Mesothelial cell of epicardium (in vitro differentiated cells): ENCODE results near the gene ARL6IP4. TPM values are rescaled to one million over a fixed set of nuclear protein-coding genes. Genes with fewer than 3 reads are reported as not detected.

Experiments
- DNase-seq, 2 experiments: peaks; one replicate each; pipeline ENCODE4 v3.0.0; 2021; ENCODE audit warnings: low spot score in 2 of 2; ENCODE audit not compliant: unreplicated experiment in 2 of 2
- H3K27ac Mint-ChIP-seq: 2 replicates; pipeline ENCODE4 v1.8.0; 2021; ENCODE audit warnings: mixed read lengths
- H3K27me3 Mint-ChIP-seq: 2 replicates; pipeline ENCODE4 v1.8.0; 2021; ENCODE audit warnings: low read depth, mixed read lengths
- H3K36me3 Mint-ChIP-seq: 2 replicates; pipeline ENCODE4 v1.8.0; 2021; ENCODE audit warnings: mixed read lengths
- H3K4me1 Mint-ChIP-seq: 2 replicates; pipeline ENCODE4 v1.8.0; 2021; ENCODE audit warnings: mixed read lengths
- H3K4me3 Mint-ChIP-seq: 2 replicates; pipeline ENCODE4 v1.8.0; 2021; ENCODE audit warnings: mild to moderate bottlenecking, moderate library complexity, mixed read lengths
- H3K9me3 Mint-ChIP-seq: 2 replicates; pipeline ENCODE4 v1.8.0; 2021; ENCODE audit warnings: mixed read lengths
- total RNA-seq: library from RNA; stranded (reverse); gene quantifications from 3 replicates; pipeline ENCODE4 v1.2.1, GENCODE V29; 2021
- TF ChIP-seq, protein P1 (sequence below): fragments of 200-600 bp; sonication (generic); IDR thresholded peaks from one replicate; pipeline ENCODE4 v1.5.0; 2021; ENCODE audit warnings: antibody characterized with exemption; ENCODE audit not compliant: unreplicated experiment

ARL6IP4 gene
- total RNA-seq, 1 donor from 2014 or later: 120 TPM

DNA sequence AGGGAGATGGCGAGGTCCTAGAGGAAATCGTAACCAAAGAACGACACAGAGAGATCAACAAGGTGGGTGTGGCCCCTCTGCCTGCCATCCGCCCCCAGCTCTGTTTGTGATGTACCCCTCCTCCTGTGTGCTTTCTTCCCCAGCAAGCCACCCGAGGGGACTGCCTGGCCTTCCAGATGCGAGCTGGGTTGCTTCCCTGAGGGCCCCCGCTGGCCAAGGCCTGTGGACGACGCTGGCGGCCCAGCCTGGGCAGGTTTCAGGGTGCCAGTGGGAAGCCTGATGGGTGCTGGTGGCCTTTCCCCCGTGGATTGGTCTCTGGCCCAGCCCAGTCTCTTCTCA, 2.0 kb downstream of the ARL6IP4 start:
- Mint-ChIP-seq H3K27me3 (no peaks in the 10 kb centered on the region), H3K27ac (no peak overlapping the region), H3K4me3 (peak overlapping the region; percentile 90), H3K9me3 (no peaks in the 10 kb centered on the region), H3K4me1 (peaks cover 48% of the 10 kb centered on the region), H3K36me3 (no peaks in the 10 kb centered on the region)
- TF ChIP-seq, protein P1, sequence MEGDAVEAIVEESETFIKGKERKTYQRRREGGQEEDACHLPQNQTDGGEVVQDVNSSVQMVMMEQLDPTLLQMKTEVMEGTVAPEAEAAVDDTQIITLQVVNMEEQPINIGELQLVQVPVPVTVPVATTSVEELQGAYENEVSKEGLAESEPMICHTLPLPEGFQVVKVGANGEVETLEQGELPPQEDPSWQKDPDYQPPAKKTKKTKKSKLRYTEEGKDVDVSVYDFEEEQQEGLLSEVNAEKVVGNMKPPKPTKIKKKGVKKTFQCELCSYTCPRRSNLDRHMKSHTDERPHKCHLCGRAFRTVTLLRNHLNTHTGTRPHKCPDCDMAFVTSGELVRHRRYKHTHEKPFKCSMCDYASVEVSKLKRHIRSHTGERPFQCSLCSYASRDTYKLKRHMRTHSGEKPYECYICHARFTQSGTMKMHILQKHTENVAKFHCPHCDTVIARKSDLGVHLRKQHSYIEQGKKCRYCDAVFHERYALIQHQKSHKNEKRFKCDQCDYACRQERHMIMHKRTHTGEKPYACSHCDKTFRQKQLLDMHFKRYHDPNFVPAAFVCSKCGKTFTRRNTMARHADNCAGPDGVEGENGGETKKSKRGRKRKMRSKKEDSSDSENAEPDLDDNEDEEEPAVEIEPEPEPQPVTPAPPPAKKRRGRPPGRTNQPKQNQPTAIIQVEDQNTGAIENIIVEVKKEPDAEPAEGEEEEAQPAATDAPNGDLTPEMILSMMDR: no peak
- no peak for DNase-seq

GRCh38 chr12:122982963-122983788, 2.7 kb downstream of the ARL6IP4 start:
- Mint-ChIP-seq H3K27ac (peak overlapping the region; percentile 67), H3K36me3 (no peaks in the 10 kb centered on the region), H3K4me1 (peaks cover 47% of the 10 kb centered on the region), H3K27me3 (no peaks in the 10 kb centered on the region), H3K9me3 (no peaks in the 10 kb centered on the region), H3K4me3 (peak overlapping the region; percentile 47)
- TF ChIP-seq, protein P1: no peak
- DNase-seq: no peak

- Mint-ChIP-seq H3K4me1 (peaks cover 47% of the 10 kb centered on the region), H3K9me3 (no peaks in the 10 kb centered on the region), H3K36me3 (no peaks in the 10 kb centered on the region), H3K27ac (peak overlapping the region; percentile 73), H3K27me3 (no peaks in the 10 kb centered on the region), H3K4me3 (peak overlapping the region; percentile 26)
- DNase-seq: no peak
- TF ChIP-seq, protein P1: no peak
Observed at GRCh38 chr12:122983789-122984515, 3.5 kb downstream of the ARL6IP4 start.

DNA sequence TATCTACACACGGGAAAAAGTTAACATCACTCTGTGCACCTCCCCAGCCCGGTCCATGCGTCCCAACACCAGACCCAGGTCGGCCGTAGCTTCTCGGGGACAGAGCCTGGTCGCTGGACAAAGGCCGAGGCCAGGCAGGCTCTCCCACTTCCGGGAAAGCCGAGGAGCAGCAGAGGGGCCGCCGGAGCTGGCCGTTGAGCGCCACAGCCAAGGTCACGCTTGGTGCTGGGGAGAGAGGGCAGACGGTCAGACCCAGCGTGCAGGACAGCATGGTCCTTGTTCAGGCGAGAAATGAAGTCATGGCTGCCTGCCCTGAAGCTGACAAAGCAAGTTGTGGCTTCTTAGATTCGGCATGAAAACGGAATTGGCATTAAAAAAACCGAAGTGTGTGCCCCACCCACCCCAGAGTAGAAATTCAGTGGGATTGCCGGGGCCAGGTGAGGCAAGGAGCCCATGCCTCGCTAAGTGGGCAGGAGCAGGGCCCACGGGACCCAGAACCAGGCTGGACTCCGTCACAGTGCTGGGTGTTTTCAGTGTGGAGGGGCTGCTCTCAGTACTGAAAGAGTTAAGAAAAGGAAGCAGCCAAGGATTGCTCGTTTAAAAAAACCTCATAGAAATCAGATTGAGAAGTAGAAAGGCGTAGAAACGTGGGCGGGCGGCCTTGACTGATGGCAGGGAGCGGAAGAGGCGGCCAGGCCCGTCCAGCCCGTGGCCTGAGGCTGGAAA, 4.3 kb downstream of the ARL6IP4 start:
- DNase-seq: no peak
- H3K4me3 Mint-ChIP-seq: peak overlapping the region; percentile 34

More for the DNA sequence above, 4.3 kb downstream of the ARL6IP4 start:
- Mint-ChIP-seq H3K27me3 (no peaks in the 10 kb centered on the region), H3K4me1 (peaks cover 42% of the 10 kb centered on the region), H3K9me3 (no peaks in the 10 kb centered on the region), H3K27ac (peak overlapping the region; percentile 73), H3K36me3 (no peaks in the 10 kb centered on the region)
- TF ChIP-seq, protein P1: no peak
